Retina (tissue), 1 donor: ENCODE results near the gene NOSIP.
A peak's percentile ranks its signal among the peaks of the same experiment; 100 is the strongest.

ENCODE experiments used
- DNase-seq: peaks from one replicate; pipeline ENCODE4 v3.0.0-alpha.2; 2016

The NOSIP gene

DNA sequence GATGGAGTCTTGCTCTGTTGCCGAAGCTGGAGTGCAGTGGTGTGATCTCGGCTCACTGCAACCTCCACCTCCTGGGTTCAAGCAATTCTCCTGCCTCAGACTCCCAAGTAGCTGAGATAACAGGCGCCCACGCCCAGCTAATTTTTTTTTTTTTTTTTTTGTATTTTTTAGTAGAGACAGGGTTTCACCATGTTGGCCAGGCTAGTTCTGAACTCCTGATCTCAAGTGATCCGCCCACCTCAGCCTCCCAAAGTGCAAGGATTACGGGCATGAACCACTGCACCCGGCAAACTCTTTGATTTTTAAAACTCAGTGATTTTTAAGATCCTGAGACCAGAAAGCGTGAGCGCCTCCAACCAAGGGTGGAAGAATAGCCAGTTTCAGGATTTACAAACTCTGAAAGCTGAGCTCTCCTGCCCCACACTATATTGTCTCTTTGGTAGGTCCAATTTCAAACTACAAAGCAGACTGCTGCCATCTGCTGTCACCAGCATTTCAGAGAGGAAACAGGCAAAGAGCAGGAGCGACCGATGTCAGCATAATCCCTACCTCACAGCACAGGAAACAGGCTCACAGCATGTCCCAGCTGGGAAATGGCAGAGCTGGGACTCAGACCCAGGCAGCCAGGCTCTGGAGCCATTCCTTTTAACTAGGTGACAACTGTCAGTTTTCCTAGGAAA lies 9.2 kb downstream of the NOSIP start:
- no peak for DNase-seq

DNA sequence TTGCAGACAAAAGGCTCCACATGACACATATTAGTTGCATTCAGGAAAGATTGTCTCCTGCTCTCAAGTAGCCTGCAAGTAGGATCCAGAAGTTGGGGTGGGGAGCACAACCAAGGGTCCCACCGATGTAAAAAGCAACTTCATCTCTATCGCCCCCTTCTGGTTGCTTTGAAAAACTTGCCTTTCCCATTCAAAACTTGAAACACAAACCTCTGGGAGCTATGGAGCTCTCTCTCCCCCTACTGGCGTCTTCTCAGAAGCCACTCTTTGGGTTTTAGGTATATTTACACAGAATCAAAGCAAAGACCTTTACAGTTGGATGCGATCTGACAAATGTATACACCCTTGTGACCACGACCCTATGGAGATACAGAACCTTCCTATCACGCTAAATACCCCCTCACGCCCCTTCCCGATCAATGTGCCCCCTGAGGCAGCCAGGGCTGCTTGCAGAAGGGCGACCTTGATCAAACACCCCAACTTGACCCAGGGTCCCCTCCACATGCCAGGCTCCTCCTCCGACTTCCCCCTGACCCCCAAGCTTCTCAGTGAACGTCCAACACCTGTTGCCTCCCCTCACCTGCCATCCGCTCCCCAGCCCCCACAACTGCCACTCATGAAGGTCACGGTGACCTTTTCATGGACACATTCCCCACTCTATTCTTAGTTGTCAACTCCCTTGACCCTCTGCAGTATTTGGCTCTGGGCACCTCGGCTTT lies 10.1 kb downstream of the NOSIP start:
- DNase-seq, result peak; percentile 64

DNA sequence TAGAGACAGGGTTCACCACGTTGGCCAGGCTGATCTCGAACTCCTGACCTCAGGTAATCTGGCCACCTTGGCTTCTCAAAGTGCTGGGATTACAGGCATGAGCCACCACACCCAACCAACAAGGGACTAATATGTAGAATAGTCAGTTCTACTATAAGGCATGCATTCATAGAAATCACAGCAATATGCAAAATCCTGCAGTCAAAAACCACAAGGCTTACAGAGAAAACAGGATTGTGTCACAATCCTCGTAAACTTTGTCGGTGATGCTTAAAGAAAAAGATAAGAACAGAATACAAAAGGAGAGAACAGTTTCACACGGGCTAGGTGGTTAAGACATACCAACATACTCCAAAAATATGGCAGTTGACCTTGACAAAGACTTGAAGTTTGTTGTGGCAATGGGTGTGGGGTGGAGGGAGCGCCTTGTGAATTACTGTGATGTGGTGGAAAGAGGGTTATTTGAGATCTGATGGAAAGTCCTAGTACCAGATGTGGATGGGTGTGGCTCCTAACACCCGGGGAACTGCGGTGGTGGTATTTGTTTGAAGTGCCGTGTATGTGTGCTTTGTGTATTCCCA lies 12.4 kb downstream of the NOSIP start:
- DNase-seq, result no peak

DNA sequence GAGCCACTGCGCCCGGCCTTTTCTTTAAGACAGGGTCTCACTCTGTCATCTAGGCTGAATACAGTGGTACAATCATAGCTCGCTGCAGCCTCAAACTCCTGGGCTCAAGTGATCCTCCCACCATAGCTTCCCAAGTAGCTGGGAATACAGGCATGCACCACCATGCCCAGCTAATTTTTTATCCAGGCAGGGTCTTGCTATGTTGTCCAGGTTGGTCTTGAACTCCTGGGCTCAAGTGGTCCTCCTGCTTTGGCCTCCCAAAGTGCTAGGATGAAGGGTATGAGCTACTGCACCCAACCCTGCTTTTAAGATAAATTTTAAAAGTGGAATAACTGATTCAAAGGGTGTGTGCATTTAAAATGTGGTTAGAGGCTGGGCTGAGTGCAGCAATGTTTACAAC lies 14.1 kb downstream of the NOSIP start:
- no peak for DNase-seq

DNA sequence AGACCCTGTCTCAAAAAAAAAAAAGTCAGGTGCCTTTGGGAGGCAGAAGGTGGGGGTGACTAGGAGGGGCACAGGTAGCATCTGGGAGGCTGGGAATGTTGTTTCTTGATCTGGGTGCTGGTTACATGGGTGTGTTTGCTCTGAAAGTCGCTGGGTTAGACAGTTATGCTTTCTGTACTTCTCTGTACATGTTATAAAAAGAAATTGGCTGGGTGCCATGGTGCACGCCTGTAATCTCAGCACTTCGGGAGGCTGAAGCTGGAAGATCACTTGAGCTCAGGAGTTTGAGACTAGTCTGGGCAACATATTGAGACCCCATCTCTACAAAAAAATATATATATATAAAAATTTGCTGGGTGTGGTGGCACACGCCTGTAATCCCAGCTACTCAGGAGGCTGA lies 15.1 kb downstream of the NOSIP start:
- DNase-seq, result no peak

DNA sequence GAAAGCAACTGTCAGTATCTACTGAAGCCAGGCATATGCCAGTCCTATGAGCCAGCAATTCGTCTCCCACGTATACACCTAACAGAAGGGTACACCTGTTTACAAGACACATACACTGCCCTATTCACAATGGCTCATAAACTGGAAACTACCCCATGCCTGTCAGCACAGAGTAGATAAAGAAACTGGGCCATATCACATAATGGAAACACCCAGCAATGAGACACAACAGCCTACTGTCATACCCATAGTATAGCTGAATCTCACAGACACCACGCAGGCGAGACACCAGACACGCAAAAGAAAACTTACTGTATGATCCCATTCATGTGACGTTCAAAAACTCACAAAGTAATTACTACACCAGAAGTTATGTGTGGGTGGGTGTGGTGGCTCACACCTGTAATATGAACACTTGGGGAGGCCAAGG lies 15.7 kb downstream of the NOSIP start:
- DNase-seq, result no peak

DNA sequence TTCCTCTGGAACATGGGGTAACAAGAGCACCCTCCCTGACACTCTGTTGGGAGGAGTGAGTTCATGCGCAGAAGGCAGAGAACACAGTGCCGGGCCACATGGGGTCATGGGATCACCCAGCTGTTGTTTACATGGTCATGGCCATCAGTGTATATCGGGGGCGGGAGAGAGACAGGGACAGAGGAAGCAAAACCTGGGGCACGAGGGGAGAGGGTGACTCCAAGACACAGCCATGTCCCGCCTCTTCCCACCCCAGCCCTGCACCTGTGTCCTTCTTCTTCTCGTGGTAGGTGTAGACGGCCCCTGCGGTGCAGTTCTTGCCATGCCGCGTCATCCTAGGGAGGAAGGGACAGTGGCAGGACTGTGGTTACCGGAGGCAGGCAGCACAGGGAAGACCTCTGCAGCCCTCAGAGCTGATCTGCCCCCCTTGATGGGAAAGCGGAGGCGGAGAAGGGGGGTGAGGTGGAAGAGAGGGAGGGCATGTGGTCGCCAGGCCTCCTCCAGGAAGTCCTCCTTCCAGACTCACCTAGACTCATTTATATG lies 19.9 kb downstream of the NOSIP start:
- no peak for DNase-seq

DNA sequence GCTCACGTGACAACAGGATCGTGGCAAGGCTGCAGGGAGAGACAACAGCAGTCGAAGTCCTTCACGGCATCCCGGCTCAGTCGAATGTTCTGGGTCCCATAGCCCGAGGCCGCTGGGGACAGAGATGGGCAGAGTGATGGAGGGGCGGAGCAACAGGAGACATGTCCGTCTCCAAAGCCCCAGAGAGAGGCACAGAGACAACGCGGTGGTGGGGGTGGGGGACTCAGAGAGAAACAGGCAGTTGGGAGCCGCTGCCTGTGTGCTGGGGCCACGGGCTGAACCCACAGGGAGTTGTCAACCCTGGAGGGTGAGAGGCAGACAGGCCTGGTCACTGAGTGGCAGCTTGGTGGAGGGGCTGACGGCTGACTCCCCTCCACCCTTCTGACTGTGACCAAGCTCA lies 20.4 kb downstream of the NOSIP start:
- DNase-seq, result no peak

DNA sequence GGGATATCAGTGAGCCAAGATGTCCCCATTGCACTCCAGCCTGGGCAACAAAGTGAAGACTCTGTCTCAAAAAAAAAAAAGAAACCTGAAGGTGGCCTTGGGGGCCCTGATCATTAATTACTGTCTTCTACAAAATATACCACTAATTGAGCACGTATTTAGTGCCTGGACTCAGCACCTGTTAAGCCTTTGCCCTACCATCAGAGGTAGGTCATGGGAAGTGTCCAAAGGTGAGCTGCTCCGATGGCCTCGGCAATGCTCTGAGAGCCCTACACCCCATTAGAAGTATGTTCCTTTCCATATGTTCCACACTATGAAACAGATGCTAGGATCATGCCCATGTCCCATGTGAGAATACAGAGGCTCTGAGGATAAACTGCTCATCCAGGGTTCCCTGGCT lies 20.9 kb downstream of the NOSIP start:
- DNase-seq, result no peak

DNA sequence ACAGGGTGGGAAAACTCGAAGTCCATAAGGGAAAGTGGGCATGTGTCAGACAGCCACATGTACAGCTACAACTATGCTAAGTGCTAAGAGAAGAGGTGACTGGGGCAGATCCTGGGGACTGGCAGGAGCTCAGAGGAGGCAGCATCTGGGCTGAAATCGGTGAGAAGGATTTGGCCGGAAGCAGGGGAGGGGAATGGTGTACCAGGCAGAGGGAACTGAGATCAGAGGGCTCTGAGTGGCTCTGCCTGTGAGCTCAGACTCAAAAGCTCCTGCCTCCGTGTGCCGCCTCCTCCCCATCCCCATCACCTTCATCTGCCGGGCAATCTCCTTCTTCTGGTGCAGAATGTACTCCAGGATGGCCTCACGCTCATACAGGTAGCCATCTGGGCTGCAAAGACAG lies 21.8 kb downstream of the NOSIP start:
- DNase-seq, result no peak

DNA sequence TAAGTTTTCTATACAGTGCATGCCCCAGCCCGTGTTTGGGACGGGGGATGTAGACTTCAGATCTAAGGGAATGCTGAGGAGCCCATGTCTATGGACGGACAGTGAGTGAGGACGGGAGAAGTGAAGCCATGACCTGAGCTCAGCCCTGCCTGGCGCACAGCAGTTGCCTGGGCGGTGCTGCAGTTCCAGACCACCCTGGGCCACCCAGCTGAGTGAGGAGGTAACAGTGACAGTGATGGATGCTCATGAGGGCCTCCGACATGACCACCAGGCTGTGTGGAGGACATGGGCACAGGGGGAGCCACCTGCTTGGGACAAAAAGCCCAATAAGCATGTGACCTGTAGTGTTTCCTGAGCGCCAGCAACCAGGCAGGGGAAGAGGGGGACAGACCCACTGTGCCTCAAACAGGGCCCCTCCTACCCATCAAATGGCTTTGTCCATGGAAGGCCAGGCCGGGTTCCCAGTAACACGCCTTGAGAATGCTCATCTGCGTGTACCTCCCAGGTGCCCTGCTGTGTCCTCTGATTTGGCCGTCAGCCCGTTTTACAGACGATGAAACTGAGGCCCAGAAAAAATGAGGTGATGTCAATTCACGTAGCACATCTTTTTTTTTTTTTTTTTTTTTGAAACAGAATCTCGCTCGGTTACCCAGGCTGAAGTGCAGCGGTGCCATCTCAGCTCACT lies 22.6 kb downstream of the NOSIP start:
- DNase-seq, result no peak

DNA sequence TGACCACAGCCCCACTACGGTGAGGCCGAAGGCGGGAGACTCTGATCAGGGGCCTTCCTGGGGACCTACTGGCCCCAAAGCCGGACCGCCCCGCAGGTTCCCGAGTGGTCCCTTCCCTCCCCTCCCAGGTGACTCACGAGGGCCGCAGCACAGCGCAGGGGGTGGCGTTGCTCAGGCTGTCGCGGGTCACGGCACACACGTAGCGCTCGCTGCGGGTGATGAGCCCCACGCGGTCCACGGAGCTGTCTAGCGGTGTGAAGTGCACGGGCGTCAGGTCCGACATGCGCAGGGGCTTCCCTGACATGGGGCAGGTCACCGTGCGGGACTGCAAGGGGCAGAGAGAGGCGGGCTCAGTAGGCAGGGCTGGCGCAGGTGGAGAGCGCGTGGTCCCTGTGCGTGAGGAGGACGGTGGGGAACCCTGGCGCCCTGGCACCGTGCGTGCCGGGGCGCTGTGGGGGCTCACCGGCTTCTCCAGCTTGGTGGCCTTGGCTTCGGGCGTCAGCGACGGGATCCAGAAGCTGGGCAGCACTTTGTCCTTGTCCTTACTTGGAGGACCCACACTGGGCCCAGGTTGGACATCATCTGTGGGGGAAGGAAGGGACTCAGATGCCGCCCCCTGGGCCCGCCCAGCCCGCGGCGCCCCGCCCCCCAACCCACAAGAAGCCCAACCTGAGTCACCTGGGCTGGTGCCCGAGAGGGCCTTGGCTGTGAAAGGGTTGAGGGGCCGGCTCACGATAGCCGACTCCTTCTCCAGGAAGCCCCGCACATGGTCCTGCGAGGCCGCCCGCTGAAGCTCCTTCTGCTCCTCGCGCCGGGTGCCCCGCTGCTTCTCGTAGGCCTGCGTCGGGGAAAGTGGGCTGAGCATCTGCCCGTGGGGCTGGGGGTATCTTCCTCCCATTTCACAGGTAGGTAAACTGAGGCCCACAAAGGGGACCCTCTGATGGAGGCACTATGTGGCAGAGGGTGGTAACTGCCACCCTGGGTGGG lies 23.7 kb downstream of the NOSIP start:
- DNase-seq, result no peak

DNA sequence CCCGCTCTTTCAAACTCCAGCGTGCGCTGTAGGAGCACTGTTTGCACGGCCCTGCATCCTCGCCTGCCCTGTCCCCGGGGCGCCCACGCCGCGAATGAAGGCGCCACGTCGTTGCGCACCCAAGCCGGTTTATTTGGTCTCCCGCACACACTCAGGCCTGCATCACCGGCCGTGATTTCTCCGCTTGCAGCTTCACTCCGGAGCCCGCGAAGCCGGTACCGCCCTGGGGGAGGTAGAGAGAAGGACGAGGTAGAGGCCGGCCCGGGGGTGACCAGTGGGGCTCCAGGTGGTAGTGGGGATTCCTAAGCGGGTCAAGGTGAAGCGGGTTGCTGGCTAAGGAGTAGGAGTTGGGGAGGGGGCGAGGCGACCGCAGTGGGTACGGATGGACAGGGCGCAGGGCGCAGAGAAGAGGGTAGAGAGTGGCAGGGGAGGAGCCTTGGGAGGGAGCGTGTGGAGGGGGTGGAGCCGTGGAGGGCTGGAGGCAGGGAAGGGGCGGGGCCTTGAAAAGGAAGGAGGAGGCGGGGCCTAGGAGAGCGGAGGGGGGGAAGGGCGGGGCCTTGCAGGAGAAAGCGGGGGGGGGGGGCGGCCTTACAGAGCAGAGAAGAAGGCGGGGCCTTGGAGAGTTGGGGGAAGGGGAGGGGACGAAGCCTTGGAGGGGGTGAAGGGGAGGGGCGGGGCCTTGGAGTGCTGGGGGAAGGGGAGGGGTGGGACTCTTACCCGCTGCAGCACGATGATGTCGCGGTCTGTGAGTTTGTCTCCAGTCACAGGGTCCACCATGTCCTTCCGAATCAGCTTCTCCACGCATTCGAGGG lies 24.6 kb downstream of the NOSIP start:
- no peak for DNase-seq

DNA sequence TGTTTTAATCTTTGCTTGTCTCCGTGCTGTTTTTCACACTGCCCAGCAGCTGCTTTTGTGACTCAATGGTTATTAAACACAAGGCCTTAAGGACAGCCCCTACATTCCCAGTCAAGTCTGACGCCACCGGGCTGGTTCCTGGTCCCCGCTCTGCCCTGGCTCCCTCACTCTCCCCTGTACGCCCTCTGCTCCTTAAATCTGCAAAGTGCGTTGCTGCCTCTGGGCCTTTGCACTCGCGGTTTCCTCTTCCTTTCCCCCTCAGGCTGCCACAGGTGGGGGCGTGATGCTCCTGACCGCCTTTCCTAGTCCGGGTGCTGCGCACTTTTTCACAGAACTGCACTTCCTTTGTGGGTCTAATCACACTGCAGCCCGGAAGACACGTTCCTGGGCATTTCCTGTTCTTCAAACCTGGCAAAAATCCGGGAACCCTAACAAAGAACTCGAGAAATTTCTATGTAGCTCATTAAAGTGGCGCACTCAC lies 25.6 kb downstream of the NOSIP start:
- DNase-seq, result no peak

DNA sequence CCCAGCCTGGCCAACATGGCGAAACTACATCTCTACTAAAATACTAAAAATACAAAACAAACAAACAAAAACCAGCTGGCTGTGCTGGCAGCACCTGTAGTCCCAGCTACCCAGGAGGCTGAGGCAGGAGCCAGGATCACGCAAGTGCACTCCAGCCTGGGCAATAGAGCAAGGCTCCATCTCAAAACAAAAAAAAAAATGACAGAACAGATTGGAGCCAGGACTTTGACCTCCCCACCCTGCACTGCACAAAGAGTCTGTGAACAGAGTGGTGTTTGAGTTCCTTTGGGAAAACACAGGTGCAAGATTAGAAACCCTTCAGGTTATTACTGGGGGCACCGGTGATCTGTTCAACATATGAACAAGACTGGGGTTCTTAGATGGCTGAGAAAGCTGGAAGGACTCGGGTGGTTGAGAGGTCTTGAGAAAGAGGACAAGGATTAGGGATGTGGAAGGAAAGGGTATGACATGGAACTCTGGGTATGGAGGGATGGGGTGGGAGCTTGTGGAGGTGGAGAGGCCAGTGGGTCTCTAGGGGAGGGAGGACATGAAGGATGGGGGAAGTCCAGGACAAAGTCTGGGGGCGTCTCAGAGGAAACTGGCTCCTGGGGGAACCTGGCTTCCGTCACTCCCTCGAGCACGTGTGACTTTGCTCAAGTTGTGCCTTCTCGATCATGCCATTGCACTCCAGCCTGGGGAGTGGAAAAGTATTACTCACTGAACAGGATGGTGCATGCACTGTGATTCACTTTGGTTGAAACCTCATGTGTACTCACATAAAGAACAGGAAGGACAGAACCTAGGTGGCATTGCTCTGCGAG lies 26.7 kb downstream of the NOSIP start:
- DNase-seq, result no peak

DNA sequence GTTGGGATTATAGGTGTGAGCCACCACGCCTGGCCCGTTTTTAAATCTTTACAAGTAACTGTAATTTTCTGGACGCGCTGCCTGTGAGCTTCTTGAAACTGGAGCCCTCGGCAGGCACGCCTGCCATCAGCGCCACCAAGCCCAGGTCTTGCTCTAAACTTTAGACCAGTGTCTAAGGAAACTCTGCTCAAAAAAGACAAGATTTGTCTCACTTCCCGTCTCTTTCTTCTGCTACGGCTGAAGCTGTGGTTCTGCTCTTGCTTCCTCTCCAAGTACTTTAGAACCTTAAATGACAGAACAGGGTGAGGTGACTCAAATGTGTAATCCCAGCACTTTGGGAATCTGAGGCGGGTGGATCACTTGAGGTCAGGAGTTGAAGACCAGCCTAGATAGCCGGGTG lies 27.6 kb downstream of the NOSIP start:
- DNase-seq, result no peak

DNA sequence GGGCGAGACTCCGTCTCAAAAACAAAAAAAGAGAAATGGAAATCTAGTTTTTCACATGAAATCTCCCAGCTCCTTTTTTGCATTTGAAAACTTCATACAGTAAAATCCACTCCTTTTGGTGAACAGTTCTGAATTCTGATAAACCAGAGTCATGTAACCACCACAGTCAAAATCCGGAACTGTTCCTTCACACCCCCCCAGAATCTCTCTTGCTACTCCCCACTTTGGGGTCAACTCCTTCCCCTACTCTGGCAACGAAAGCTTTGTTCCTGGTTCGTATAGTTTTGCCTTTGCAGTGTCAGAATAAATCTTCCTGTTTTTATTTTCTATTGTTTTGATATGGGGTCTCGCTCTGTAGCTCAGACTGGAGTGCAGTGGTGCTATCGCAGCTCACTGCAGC lies 28.8 kb downstream of the NOSIP start:
- DNase-seq, result no peak

DNA sequence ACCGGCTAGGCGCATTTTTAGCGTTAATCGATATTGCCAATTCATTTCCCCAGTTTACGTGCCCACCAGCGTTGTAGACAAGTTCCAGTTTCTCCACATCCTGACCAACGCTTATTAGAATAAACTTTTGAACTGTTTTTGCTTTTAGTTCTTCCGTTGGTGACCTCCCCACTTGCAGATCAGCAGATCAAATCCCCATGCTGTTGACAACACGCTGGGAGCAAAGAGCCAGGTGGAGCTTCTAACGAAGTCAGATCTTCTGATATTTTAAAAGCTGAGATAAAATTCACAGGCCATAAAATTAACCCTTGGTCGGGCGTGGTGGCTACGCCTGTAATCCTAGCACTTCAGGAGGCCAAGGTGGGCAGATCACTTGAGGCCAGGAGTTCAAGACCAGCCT lies 31.3 kb downstream of the NOSIP start:
- no peak for DNase-seq

DNA sequence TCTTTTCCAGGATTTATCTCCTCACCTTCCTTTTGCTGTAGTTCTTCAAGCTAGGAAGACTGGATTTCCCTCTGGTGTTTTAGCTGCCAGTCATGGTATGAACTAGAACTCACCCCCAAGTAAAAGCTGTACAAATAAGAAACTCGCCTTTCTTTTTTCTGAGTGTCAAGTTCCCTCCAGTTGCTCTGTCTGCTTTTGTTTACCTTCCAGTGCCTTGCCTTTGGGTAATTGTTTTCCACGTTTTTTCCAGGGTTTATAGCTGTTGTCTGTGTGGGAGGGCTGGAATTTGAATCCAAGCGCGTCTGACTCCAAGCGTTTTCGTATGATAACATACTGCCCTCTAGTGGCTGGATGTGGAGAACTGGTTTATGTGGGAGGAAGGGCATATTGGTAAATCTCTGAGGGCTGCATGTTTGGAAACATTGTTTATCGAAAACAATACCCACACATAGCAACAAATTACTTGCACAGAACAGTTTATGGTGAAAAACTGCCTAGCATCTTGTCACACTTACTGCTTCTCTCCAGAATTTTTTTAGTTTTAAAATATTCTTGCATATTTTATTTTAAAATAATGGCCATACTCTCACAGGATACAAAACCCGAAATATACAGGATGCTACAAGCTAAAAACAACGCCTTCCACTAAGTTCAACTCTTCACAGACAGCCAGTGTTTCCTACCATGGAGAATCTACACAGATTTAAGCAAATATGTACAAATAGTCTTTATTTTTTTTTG lies 33.4 kb downstream of the NOSIP start:
- peak; percentile 87 for DNase-seq

DNA sequence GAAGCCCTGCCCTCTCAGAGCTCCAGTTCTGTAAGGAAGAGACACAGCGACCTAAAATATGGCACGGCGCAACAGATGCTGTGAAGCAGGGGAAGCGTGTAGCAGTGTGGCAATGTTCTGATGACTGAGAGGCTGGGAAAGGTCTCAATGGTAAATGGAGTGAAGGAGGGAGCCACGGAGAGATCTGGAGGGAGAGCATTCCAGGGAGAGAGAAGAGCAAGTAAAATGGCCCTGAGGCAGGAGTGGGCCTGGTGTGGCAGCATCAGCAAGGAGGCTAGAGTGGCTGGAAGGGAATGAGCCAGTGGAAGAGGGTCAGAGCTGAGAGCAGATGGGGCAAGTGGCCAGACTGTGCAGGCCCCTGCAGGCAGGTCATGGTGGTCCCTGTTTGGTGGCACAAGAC lies 36.2 kb downstream of the NOSIP start:
- DNase-seq, result no peak
